GM21360 (cell line): ENCODE data around the gene DLG1.
A peak's percentile ranks its signal among the peaks of the same experiment; 100 is the strongest.

Experiments
- ATAC-seq: cut with Tn5 transposase; IDR thresholded peaks from one replicate; pipeline ENCODE4 v1.9.1; 2021; ENCODE audit warnings: mild to moderate bottlenecking, moderate library complexity; ENCODE audit not compliant: unreplicated experiment

DLG1 gene

DNA sequence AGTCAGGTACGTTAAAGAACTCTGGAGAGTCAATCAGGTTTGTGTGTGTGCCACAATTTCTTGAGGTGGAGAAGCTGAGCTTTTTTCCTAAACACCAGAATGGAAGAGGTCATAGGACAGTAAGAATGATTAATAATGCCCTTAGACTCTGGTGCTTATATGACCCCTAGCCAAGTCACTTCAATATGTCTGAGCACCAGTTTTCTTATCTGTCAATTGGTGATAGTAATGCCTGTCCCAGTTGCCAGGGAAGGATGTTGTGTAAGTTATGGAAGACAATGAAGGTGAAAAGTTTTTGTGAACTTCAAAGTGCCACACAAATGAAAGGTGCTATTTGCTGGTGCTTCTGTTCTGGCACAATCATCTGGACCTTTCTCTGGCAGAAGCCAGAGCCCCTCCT is 22.2 kb upstream of the DLG1 start:
- no peak for ATAC-seq

DNA sequence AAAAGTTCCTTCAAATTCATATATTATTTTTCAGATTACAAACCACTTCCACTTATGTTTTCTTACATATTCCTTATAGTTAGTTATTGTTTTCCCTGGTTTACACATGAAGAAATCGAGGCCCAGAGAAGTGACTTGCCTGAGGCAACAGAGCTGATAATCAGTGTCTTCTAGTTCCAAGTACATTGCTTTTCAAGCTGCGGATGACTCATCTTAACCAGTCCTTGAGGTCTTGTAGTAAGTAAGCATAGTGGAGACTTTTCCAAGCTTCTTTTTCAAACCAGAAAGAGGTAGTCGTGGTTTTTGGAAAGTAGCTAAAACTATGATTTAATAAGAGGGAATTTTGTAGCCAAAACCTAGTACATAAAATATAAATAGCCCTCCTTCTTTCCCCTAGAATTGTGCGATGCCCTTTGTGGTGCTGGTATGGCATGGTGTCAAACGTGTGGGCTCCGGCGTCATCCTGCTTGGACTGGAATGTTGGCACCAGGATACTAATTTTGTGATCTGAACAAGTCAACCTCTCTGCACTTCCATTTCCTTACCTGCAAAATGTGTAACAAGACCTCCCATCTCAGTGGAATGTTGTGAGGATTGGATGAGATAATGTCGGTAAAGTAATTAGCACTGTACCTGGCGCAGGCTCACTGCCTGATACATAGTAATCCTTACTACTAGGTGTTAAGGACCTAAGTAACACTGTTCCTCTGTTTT is 19.0 kb upstream of the DLG1 start:
- ATAC-seq, result no peak

DNA sequence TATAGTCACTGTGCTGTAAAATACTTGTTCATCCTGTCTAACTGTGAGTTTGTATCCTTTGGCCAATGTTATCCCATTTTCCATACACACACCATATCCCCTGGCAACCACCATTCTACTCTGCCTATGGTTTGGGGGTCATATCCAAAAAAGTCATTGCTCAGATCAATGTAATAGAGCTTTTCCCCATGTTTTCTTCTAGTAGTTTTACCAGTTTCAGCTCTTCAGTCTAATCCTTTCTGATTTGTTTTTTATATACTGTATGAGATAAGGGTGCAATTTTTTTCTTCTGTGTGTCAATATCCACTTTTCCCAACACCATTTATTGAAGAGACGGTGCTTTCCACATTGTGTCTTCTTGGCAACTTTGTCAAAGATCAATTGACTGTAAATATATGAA is 14.0 kb upstream of the DLG1 start:
- ATAC-seq, result no peak

DNA sequence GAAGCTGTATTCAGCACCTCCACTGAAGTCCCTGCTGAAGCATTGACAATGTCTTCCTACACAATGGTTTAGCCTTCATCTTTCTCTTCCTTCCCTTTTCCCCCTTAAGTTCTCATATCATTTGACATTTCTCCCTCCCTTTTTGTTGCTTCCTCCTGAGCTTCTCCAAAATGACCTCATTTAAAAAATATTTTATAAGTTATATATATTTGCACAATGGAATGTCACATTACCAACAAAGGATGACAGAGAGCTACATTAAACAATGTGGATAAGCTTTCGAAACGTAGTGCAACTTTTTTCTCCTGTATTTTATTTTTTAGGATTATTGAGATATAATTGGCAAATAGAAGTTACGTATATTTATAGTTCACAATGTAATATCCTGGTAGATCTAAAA is 13.2 kb upstream of the DLG1 start:
- no peak for ATAC-seq

DNA sequence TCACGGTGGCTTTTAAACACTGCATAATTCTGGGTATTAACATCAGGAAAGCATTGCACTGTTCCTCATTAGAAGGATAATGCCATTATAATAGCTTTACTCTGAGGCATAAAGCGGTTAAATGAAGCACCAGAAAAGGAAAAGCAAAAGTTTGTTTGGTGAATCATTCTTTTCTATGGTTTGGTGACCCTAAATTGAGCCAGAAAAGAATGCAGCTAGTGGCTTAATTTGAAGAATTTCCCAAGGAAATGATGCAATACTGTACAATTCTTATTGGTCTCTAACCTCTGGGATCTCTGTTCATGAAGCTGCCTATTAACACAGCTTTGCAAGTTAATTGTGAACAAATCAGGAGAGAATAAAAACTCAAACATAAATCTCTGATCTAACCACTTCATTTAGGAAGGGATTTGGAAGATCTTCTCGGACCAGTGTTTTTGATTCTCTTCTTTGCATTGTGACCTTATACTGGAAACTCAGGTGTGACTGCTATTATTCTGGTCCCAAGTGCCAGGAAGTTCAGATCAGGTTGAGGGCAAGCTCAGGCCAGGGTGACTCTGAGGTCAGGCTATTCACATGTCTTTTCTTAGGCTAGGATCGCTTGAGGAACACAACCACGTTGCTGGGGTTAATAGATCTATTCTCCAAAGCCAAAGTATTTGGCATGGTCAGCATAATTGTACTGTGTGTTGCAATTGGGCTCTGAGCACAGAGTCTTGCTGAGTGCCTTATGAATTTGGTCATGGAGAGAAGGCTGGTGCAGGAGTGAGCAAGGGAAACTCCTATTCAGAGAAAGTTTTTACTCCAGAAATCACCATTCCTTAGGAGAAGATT is 11.3 kb upstream of the DLG1 start:
- ATAC-seq, result no peak

DNA sequence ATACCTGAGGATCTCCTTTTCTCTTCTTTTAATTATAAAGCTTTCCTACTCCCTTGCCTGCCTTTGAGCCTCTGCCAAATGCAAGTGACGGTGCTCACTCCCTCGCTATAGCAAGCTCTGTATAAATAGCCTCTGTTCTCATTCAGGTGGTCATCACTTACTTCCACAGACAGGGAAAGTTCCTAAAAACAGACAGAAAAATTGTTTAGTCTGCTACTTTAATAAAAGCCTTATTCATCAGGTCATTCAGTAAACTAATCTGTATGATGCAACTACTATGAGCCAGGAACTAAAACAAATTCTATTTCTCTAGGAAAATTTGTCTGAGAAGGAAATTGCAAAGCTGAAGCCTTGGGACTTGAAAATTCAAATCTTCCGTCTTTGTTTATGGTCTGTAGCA is 10.2 kb upstream of the DLG1 start:
- no peak for ATAC-seq

DNA sequence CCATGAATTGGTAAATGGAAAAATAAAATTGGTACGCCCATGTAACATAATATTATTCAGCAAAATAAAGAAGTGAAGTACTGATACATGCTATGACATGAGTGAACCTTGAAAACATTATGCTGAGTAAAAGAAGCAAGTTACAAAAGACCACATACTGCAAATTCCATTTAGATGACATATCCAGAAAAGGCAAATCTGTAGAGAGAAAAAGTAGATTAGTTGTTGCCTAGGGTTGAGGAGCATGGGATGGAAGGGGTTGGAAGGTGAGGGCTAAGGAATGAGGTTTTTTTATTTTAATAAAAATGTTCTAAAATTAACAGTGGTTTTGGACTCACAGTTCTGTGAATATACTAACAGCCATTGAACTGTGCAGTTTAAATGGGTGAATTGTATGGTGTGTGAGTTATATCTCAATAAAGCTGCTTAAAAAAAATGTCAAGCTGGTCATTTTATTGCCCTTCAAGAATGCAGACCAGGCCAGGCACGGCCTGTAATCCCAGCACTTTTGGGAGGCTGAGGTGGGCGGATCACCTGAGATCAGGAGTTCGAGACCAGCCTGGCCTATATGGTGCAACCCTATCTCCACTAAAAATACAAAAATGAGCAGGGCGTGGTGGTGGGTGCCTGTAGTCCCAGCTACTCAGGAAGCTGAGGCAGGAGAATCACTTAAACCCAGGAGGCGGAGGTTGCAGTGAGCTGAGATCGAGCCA is 8.1 kb upstream of the DLG1 start:
- ATAC-seq, result no peak

DNA sequence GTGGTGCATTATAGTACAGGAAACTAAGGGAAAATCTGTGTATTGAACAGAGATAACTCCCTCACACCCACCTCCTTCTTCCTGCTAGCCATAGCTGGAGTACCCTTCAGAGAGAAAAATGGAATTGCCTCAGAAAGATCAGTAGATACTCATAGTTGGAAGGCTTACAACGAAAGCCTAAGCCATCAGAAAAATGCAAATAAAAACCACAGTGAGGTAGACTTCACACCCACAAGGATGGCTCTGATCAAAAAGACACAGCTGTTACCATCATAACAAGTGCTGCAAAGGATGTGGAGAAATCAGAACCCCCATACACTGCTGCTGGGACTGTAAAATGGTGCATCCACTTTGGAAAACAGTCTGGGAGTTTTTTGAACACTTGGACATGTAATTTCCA is 7.4 kb upstream of the DLG1 start:
- ATAC-seq, result peak; percentile 68

DNA sequence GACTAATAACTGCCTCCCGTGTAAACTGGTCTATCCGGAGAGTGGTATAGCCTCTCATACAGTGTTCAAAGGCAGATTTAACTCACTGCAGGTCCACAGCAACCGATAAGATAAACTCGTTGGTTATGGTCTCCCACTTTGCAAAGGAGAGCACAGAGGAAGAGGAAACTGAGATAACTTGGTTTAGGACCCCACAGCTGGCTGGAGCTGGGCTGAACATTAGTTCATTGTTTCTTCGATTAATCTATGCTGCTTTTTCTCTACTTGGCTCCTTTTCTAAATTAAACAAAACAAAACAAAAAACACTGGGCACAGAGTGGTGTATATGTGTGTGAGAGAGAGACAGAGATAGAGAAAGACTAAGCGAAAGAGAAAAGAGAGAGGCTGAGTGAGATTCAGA is 5.0 kb upstream of the DLG1 start:
- ATAC-seq, result no peak

DNA sequence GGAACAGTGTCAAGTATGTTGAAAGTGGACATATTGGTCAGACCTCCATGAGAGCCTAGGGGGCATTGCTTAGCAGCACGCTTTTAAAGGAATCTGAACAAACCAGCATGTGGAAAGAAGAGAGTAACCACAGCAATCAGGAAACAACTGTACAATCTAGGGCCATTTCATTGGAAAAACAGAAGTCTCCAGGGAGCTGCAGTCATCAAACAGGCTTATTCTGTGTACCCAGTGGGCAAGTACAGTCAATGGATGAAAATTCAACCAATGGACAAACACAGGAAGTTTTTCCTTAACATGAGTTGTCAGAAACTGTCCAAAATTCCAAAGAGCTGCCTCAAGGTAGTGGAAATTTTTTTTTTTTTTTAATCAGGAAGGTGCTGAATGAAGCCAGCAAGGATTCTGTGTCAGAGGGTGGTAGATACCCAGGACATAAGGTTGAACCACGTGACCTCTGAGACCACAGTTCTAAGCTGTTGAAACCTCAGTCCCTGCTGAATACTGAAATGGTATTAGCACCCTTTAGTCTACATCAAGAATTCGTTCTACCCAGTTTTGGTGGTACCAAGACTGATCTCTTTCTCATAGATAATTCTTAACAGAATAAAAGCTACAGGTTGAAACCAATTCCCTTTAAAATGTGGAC is 4.4 kb upstream of the DLG1 start:
- ATAC-seq, result no peak

DNA sequence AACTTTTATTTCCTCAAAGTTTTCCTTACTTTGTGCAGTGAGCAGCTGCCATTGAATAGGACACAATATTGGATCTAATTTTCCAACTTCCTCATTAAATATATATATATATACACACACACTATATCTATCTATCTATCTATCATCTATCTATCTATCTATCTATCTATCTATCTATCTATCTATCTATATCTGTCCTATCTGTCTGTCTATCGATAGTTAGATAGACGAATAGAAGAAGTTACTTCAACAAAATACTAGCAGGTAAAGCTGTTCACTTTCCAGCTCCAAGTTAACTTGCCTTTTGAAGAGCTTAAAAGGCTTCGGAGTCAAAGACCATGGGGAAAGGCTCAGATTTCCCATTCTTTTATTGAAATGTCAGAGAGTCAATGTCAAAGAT is 3.6 kb upstream of the DLG1 start:
- ATAC-seq, result no peak

DNA sequence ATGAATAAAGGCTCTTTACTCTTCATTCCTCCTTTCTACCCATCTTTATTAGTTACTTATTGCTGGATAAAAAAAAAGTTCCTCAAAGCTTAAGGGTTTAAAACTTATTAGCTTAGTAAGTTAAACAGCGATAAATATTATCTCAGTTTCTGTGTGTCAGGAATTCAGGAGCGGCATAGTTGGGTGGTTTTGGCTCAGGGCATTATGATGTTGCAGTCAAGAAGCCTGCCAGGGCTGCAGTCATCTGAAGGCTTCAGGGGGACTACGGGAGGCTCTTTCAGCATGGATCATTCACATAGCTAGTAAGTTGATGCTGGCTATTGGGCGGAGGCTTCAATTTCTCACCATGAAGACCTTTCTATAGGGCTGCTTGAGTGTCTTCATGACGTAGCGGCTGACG is 1.9 kb upstream of the DLG1 start:
- no peak for ATAC-seq

DNA sequence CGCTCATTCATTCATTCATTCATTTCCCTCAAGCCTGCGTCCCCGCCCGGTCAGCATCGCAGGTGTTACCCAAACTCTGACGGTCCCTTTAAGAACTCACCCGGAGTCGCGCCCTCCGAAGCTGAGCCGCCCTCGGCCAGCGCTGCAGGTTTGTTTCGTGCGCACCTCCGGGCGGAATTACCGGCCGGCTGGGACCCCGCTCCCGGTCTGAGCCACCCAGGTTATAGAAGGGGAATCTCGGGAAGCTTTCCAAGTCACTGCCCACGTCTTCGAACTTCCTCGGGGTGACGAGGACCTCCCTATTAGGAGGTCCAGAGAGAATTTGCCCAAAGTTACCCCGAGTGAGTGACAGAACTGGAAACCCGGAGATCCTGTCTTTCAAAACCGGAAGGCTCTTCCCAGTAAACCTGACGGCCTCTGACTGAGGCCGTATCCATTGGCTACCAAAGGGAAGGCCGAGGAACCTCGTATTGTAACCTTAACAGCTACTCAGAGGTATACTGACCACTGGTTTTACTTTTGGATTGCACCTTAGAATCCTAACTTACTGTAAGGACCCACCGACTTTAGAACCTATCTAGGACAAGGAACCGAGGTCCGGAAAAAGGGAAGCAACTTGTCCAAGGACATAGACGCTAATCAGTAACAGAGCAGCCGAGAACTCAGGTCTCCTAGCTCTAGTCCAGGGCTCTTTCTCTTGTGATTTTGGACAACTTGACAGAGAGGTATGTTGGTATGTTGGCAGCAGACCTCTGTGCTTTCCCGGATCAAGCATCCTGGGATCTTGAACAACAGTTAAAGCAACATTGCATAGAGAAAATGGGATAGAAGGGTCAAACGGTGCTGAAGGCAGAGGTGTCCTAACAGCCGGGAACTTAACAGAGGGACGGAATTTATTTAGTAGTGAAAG is 788 bp upstream of the DLG1 start:
- ATAC-seq, result no peak

DNA sequence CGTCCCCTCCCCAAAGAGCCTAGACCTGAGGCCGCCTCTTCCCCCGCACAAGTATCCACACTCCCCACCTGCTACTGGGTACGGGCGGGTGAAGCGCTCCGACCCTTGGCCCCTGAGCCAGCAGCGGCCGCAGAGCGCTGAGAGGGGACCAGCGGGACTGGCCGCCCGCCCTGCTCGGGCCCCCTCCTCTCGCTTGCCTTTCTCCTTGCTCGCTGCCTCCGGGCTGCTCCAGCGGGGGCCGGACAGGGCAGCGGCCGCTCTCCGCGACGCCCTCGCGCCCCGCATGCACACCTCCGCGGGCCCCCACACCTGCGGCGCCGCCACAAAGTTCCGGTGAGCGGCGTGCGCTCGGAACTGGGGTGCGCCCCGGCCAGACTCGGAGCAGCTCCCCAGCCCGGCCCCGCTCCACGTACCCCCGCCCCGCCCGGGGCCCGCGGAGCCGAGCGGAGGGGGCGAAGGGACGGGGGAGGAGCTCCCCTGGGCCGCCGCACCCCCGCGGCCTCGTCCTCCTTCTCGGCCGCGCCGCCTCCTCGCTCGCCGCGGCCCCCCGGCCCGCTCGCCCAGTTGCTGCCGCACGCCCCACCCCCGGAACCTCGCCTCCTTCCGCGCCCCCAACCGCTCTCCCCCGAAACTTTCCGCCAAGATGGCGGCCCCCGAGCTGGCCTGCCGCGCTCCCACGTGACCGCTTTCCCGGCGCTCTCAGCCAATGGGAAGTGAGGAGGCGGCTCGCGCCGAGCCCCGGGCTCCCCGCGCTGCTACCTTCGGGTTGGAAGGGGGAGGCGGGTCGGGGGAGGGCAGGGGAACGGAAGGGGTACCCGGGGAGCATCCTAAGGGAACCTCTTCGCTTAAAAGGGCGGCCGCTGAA is 704 bp downstream of the DLG1 start:
- peak; percentile 59 for ATAC-seq

DNA sequence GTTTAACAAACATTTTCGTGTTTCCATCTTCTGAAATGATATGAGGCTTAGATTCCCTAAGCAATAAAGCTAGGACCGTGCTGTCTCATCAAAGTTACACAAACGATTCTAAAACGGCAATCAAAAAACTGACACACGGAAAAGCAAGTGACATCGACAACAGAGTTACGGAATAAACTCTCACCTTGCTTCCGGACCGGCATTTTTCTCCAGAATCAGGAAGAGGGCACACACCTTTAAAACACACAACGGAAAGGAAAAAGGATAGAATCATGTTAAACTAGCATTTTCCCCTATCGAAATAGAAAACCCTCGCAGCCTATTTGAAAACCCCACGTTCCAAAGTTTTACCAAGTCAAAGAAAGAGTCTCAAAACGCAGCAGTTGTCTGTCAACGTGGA is 1.4 kb downstream of the DLG1 start:
- no peak for ATAC-seq

DNA sequence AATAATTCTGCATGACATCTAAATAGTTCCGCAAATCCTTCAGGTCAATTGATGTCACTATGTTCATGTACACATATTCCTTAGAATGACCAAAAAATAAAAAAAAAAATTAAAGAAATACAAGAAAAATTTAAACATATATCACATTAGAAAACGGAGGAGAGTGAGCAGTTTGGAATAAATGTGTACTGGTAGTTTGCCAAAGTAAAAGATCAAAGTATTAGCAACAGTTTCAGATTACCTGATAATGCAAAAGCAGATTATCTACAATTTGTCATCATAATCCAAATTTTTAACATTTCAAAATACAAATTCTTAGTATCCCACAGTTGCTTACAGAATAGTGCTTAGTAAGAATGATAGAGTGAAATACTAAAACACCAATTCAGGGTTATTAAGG is 1.9 kb downstream of the DLG1 start:
- ATAC-seq, result no peak

DNA sequence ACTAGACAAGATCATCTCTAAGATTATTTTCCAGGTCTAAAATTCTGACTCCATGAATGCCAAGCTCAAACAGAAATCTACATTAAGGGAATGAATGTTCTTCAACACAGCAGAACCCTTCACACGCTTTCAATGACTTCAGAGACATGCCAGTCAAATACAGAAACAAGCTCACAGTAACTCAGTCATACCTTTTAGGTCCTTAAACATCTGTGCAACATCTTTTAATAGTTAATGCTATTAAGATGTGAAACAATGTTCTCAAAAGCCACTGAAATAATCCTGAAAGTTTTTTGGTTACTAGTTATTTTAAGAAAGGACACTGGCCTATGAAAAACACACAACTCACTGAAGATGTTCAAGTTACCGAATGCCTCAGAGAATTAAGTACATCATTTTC is 2.5 kb downstream of the DLG1 start:
- ATAC-seq, result no peak

DNA sequence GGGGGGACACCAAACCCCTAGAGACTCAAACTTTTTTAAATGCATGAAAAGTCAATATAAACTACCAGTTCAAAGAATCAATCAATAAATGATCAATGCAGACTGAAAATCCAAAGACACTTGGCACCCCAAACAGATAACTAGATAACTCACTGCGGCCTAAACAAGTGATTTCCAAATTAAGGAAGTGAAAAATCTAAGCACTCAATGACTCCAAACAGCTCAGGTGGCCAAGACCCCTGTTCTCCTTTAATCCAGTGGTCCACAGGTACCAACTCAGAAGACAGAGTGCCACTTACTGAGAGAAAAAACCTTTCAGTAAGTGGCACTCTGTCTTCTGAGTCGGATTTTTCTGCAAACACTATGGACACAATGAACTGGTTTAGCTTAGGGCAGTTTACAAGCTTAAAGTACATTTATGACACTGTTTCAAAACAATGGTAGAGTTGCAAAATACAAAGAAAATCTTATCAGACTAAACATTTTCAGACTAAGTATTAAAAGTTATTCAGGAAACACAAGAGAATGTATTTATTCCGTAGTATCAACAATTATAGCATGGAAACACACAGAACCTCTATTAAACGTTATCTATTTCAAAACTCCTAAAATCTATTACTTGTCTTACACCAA is 4.7 kb downstream of the DLG1 start:
- ATAC-seq, result no peak

DNA sequence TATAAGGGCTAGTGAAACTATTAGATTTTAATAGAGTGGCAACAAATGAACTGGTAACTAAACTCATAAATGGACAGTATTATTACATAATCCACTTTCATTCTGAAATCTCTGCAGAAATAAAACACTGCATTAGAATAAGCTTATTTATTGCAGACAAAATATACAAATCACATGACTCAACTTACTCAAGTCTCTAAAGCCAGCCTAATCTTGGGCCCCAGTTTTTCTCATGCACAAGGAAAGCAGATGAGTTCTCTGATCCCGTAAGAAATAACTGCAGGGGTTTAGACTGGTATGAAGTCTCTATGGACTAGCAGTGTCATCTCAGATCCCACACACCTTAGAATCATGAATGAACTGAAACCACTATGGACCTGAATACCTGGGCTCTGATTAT is 5.8 kb downstream of the DLG1 start:
- ATAC-seq, result no peak
